ENCODE measurements around the gene AKR7A2. TPM values are rescaled to one million over a fixed set of nuclear protein-coding genes. Genes with fewer than 3 reads are reported as not detected.

The AKR7A2 gene
- total RNA-seq, 4 donors from 2014 or later, result 25.6 to 100 (median 76.4) TPM

- TF ChIP-seq CTCF (IDR thresholded peaks at IDR 0.05; ENCODE audit: low read depth), result no peak
These were observed 1.9 kb downstream of the AKR7A2 start for GRCh38 chr1:19310061-19310460.

- no peak for TF ChIP-seq CTCF (IDR thresholded peaks at IDR 0.05; ENCODE audit: low read depth)
These were observed 2.7 kb downstream of the AKR7A2 start for GRCh38 chr1:19309123-19309813.

- TF ChIP-seq CTCF (IDR thresholded peaks at IDR 0.05; ENCODE audit: low read depth), result no peak
These were observed 3.4 kb downstream of the AKR7A2 start for GRCh38 chr1:19308509-19308907.

GRCh38 chr1:19307794-19308508 is 4.0 kb downstream of the AKR7A2 start:
- no peak for TF ChIP-seq CTCF (IDR thresholded peaks at IDR 0.05; ENCODE audit: low read depth)

GRCh38 chr1:19306941-19307340 is 5.0 kb downstream of the AKR7A2 start:
- TF ChIP-seq CTCF (IDR thresholded peaks at IDR 0.05; ENCODE audit: low read depth), result no peak

- TF ChIP-seq CTCF (IDR thresholded peaks at IDR 0.05; ENCODE audit: low read depth), result no peak
These were observed 6.1 kb downstream of the AKR7A2 start for GRCh38 chr1:19305880-19306279.

GRCh38 chr1:19300211-19300610 is 11.7 kb downstream of the AKR7A2 start:
- TF ChIP-seq CTCF (IDR thresholded peaks at IDR 0.05; ENCODE audit: low read depth), result no peak
